Measurements from ENCODE around the gene PLTP.
A peak's percentile ranks its signal among the peaks of the same experiment; 100 is the strongest.

PLTP gene

GRCh38 chr20:45857114-45857881, 54.7 kb downstream of the PLTP start, which contains the start of the genes ACOT8 and ZSWIM3:
TSS of gene ACOT8 (minus strand) at chr20:45857392. CDS start at chr20:45857315, 77 bp downstream.
TSS of gene ZSWIM3 (plus strand) at chr20:45857614. CDS start at chr20:45857826, 212 bp downstream.
- no peak for TF ChIP-seq CTCF (IDR thresholded peaks at IDR 0.05; ENCODE audit: insufficient read depth, low read depth, low read length, missing control alignments)
- peak; percentile 100 for DNase-seq (ENCODE audit: low read depth)
- peak within 1 kb of the TSS; percentile 81 for H3K4me3 ChIP-seq (ENCODE audit: low read depth, low read length)

GRCh38 chr20:45853484-45853883, 58.5 kb downstream of the PLTP start:
- H3K4me3 ChIP-seq (ENCODE audit: low read depth, low read length), result no peak overlapping the region
- no peak for TF ChIP-seq CTCF (IDR thresholded peaks at IDR 0.05; ENCODE audit: insufficient read depth, low read depth, low read length, missing control alignments)
- no peak for DNase-seq (ENCODE audit: low read depth)

- no peak for TF ChIP-seq CTCF (IDR thresholded peaks at IDR 0.05; ENCODE audit: insufficient read depth, low read depth, low read length, missing control alignments)
- no peak overlapping the region for H3K4me3 ChIP-seq (ENCODE audit: low read depth, low read length)
- no peak for DNase-seq (ENCODE audit: low read depth)
These were observed 59.6 kb downstream of the PLTP start for GRCh38 chr20:45852326-45852725.

- no peak overlapping the region for H3K4me3 ChIP-seq (ENCODE audit: low read depth, low read length)
- no peak for TF ChIP-seq CTCF (IDR thresholded peaks at IDR 0.05; ENCODE audit: insufficient read depth, low read depth, low read length, missing control alignments)
- DNase-seq (ENCODE audit: low read depth), result no peak
These were observed 60.5 kb downstream of the PLTP start for GRCh38 chr20:45851501-45851900.

GRCh38 chr20:45850926-45851325, 61.0 kb downstream of the PLTP start:
- no peak overlapping the region for H3K4me3 ChIP-seq (ENCODE audit: low read depth, low read length)
- DNase-seq (ENCODE audit: low read depth), result no peak
- no peak for TF ChIP-seq CTCF (IDR thresholded peaks at IDR 0.05; ENCODE audit: insufficient read depth, low read depth, low read length, missing control alignments)

GRCh38 chr20:45850238-45850637, 61.7 kb downstream of the PLTP start:
- no peak for DNase-seq (ENCODE audit: low read depth)
- TF ChIP-seq CTCF (IDR thresholded peaks at IDR 0.05; ENCODE audit: insufficient read depth, low read depth, low read length, missing control alignments), result no peak
- no peak overlapping the region for H3K4me3 ChIP-seq (ENCODE audit: low read depth, low read length)
